HG03064 (cell line): Measurements from ENCODE around the gene ARHGEF25.
"Not testable (repeated sequence)": the region's sequence is repeated elsewhere in the genome, so short reads cannot be mapped to it uniquely, and the experiment has no call there.

Experiments
- ATAC-seq: cut with Tn5 transposase; IDR thresholded peaks from one replicate; pipeline ENCODE4 v1.9.1; 2021; ENCODE audit warnings: low read depth; ENCODE audit not compliant: unreplicated experiment

The ARHGEF25 gene

DNA sequence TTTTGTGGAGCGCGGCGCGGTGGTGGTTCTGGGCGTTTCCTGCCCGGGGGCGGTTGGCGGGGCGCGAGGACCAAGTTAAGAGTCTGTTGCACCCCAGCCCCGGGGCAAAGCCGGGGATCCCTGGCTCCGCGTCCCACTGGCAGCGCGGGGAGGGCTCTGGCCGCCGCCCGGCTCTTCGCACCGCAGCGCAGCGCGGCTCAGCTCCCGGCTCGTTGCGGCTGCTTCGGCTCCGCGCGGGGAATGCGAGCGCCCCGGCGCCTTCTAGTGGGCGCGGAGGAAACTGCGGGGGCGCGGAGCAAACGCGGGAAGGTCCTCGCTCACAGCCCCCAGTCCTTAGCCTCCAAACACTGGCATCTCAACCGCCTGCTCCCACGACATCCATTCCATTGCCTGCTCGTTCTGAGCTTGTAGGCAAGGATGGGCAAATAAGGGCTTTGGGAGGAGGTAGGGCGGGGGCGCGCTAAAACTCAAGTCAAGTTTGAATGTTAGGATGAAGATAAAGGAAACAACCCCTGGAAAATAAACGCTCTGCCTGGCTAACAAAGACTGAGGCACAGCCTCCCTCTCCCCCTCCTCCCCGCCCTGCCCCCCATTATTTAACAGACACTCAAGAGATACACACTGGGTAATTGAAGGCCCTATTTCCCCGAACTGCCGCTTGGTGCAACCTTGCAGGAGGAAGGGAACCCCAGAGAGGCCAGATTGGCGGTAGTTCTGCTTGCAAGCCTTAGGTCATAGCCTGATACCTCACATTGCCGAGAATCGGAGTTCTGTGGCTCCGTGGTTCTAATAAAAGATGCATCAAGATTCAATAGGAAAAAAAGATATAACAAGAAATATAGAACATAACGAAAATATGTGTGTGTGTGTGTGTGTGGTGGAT lies 22.0 kb downstream of the ARHGEF25 start, which contains the start of gene B4GALNT1:
TSS of gene B4GALNT1 (minus strand) at position 244 of the 883 bp plus-strand sequence. CDS start 1,069 bp downstream, outside the sequence.
- ATAC-seq, result no peak

GRCh38 chr12:57636731-57637130 lies 25.5 kb downstream of the ARHGEF25 start:
- not testable (repeated sequence) for ATAC-seq

DNA sequence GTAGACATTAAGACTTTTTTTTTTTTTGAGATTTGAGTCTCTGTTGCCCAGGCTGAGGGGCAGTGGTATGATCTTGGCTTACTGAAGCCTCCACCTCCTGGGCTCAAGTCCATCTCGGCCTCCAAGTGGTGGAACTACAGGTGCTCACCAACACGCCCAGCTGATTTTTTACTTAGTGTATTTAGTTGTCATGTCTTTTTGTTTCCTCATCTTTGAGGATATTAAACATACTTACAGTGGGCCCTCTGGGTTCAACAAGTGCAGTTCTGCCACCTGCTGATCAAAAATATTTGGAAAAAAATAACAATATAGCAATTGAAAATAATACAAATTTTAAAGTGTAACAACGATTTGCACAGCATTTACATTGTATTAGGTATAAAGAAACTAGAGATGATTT lies 26.1 kb downstream of the ARHGEF25 start:
- ATAC-seq, result no peak

GRCh38 chr12:57638096-57638495 lies 26.9 kb downstream of the ARHGEF25 start:
- no peak for ATAC-seq

GRCh38 chr12:57640175-57641042 lies 29.2 kb downstream of the ARHGEF25 start:
- no peak for ATAC-seq

DNA sequence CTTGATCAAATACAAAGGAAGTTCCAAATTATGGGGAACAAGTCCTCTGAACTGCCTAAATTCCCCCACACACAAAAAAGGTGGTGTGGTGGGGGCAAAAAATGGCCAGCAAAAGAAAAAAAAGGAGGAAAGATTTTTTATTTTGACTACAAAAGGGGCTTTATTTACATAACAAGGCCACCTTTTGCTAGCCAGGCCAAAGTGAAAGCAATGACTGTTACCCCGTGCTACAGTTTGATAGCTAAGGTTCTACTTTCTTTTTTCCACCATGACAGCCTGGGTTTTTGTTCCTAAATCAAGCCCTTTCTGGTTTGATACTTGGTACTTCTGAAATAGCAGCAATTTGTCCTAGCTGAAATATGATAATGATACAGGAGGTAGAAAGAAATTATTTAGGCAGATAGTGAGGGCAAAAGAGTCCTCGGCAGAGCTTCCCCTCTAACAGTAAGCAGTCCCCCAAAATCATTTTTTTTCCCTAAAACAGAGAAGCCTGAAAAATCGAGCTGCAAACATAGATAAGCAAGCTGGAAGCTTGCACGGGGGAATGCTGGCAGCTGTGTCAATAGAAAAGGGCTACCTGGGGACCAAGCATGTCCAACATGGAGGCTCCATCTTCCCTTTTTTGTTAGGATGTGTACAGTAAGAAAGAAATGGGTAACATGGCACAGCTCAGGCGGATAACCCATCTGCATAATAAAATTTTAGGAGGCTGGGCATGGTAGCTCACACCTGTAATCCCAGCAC lies 30.6 kb downstream of the ARHGEF25 start:
- ATAC-seq, result no peak

GRCh38 chr12:57645990-57646658 lies 34.9 kb downstream of the ARHGEF25 start:
- not testable (repeated sequence) for ATAC-seq

- not testable (repeated sequence) for ATAC-seq
Observed at GRCh38 chr12:57646659-57647049, 35.4 kb downstream of the ARHGEF25 start.

GRCh38 chr12:57654042-57654441 lies 42.8 kb downstream of the ARHGEF25 start:
- no peak for ATAC-seq

- ATAC-seq, result no peak
Observed at GRCh38 chr12:57655541-57656240, 44.5 kb downstream of the ARHGEF25 start.

GRCh38 chr12:57656408-57656807 lies 45.2 kb downstream of the ARHGEF25 start:
- ATAC-seq, result not testable (repeated sequence)

DNA sequence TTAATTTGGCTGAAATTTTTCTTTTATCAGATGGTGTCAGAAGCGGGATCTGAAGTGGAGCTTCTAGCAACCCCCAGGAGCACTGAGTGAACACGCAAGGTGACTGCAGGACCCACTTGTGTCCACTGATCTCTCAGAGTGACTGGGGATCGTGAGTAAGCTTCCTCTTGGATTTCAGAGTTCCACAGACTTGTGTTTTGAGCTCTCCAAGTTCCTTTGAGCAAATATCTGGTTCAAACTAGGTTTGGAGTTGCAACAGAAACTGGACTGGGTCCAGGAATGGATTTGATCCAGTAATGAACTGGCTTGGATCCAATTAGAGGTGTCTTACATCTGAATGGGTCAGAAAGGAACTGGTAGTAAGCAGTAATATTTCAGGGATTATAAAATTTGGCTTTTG lies 46.5 kb downstream of the ARHGEF25 start:
- no peak for ATAC-seq

DNA sequence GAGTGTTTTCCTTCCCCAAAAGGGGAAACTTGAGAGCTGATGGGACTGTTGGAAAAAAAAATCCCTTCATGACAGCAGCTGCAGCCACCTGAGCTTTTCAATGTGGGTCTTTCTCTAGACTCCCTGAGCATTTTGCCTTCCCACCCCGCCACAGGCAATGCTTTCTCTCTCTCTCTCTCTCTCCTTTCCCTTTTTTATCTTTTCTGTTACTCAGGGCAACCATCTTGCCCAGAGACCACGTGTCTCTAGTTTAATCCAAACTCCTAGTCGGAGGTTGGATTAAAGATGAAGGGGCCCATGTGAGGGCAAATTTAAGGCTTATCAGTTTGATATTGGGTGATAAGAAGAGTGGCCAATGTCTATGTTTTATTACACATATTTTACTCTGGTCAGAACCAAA lies 47.7 kb downstream of the ARHGEF25 start:
- ATAC-seq, result no peak

- ATAC-seq, result no peak
Observed at GRCh38 chr12:57661376-57661775, 50.1 kb downstream of the ARHGEF25 start.

GRCh38 chr12:57665066-57665820 lies 54.0 kb downstream of the ARHGEF25 start:
- ATAC-seq, result not testable (repeated sequence)
